GM10847 (cell line): ENCODE results near the gene LINGO1.

Experiments used
- POLR2A ChIP-seq: IDR thresholded peaks from 2 replicates; pipeline ENCODE4 v1.6.1; 2011; ENCODE audit not compliant: insufficient read length; ENCODE audit errors: extremely low read depth

Gene LINGO1

DNA sequence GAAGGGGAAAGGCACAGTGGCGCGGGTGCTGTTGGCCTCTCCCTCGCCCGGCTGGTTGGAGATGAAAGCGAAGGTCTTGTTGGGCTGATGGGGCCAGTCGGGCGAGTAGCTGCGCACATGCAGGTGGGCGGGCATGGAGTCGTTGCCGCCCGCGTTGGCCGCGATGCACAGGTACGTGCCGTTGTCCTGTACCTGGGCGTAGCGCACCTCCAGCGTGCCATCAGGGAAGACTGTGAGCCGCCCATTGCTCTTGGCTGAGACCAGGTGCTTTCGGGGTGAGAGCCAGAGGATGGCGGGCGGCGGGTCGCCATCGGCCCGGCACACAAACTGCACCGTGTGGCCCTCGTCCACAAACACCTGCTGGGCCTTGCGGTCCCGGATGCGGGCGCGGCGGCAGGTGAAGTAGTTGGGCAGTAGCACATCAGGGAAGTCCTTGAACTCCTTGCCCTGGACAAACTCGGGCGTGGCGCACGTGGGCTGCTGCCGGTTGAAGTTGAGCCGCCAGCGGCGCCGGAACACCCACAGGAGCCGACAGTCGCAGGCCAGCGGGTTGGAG lies 18.4 kb downstream of the LINGO1 start:
- TF ChIP-seq POLR2A = no peak

DNA sequence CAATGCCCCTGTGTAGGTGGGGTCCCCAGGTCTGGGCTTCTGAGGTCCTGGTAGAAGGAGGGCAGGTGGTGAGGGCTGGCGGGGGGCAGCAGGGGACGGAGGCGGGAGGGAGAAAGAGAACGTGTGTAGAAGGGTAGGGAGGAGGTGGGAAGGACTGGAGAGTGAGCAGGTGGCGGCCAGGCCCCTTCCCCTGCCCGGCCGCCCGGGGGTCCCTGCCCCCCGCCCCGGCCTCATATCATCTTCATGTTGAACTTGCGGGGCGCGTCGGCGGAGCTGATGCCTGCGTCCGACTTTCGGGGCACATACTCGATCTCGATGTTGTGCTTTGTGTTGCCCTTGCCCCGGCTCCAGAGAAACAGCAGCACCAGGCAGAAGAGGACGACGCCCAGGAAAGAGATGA lies 18.9 kb downstream of the LINGO1 start:
- no peak for TF ChIP-seq POLR2A

DNA sequence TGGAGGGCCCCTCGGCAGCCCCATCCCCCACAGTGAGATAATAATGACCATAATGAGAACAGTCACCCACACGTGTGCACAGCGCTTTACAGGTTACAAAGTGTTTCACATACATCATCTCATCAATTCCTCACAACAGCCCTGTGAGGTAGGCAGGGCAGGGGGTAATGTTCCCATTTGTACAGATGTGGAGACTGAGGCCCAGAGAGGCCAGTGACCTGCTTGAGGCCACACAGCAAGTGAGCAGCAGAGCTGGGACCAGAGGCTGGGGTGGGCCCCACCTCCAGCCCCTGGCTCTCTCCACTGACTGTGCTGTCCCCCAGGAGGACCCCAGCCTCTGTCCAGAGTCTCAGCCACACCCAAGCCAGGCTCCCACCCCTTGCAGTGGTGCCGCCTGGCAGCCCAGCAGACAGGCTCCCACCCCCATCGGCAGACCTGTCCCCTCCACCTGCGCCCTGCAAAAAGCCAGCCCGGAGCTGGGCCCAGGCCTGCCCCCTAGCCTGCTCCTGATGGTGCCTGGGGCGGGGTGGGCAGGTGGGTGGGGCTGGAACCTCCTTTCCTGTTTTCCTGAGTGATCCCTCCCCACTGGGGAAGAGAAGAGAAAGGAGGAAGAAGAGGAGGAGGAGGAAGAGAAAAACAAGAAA lies 19.6 kb downstream of the LINGO1 start:
- TF ChIP-seq POLR2A = no peak

DNA sequence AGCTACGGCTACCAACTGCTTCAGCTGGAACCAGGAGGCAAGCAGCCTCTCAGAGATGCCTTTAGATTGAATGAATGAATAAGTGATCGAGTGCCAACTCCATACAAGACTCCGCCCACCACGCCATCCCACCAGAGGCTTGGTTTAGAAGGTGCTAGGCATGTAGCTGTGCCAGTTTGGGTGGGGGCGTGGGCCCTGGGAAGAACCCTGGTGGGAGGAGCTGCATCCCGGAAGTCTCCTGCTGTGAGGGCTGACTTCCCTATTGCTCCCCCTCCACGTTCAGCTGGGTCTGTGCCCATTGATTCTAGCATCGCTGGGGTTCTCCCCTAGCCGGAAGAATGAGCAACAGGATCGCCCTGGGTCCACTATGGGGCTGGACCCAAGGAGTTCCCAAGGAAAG lies 20.9 kb downstream of the LINGO1 start:
- no peak for TF ChIP-seq POLR2A

DNA sequence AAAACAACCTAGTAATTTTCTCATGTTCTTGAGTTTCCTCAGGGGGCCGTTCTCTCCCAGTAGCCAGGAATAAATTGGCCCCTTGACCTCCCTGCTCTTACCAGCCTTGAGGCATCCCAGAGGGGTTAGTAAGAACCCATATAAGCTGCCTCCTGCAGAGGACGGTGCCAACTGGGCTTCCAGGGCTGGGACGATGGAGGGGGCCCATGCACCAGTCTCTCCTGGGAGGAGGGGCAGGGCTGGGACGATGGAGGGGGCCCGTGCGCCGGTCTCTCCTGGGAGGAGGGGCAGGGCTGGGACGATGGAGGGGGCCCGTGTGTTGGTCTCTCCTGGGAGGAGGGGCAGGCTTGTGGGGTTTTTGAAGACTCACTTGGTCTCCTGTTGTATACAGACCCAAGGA lies 22.0 kb downstream of the LINGO1 start:
- no peak for TF ChIP-seq POLR2A

DNA sequence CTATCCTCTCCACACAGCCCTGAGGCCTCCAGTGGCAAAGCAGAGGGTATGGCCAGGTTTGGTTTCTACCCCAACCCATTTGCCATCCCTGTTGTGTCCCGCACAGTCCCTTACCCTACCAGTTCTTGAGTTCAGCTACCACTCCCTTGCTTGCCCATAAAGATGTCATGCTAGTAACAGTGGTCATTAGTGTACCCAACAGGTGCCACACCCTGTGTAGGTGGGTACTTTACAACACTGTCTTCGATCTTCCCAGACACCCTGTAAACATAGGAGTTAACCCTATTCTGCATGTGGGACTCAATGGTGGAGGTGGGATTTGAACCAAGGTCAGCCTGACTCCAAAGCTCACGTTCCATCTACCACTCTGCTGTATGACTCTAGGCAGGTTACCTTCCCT lies 23.2 kb downstream of the LINGO1 start:
- TF ChIP-seq POLR2A = no peak

DNA sequence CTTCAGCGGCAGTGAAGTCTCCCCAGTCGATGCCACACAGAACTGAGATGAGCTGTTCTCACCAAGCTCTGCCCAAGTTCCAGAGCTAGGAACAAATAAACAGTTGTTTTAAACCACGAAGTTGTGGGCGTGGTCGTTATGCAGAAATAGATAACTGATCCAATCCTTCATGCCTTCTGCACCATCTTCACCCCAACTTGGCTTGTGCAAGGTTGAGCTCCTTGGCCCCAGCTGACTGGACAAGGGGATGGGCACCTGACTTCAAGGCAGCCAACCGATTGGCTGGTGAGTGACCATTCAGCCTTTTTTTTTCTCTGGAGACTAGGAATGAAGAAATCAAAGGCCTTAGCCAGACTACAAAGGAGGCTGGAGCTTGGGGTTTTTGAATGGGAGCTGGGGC lies 23.9 kb downstream of the LINGO1 start:
- no peak for TF ChIP-seq POLR2A

DNA sequence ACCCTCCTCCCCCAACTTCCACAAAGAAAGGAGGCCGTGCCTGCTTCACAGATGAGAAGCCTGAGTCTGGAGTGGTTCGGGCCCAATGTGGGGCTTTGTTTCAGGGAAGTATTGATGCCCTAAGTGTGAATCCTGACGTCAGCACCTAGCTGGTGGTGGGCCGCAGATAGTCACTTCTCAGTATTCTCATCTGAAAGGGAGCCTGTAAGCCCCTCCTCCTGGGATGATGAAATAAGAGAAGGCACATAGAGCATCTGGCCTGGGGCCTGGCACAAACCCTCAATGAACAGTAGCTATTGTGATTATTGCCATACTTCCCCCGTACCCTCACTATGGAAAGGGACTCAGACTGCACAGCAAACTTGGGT lies 24.8 kb downstream of the LINGO1 start:
- no peak for TF ChIP-seq POLR2A

DNA sequence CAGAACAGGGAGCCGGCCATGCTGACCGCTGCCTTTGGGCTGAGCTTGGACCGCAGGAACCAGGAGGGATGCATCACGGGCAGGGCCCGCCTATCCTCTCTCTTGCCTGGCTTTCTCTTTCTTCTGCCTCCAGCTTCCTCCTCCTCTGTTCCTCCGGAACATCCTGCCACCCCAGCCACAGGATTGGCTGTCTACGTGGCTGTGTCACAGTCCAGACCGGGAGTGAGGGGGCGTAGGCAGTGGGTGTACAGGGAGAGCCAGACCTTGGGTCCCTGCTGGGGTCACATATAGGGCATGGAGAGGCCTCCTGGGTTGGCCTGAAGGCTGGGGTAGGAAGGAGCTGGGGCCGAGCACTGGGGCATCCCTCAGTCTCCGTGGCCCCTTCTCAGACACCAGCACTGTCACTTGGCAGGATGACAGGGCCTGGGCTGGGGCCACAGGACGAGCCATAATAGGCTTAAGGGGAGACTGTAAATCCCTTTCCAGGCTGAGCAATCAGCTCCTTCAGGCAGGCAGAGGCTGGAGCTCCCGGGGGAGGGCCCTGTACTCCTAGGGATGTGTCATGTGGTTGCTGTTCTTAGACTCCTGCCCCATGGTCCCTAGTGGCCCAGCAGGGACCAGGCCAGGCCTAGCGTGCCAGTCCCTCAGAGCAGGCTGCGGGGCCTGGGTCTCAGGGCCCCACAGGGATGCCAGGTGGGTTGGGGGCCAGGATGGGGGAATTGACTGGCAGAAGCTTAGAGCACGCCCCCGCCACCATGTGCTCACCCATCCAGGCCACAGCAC lies 25.4 kb downstream of the LINGO1 start:
- TF ChIP-seq POLR2A = no peak

DNA sequence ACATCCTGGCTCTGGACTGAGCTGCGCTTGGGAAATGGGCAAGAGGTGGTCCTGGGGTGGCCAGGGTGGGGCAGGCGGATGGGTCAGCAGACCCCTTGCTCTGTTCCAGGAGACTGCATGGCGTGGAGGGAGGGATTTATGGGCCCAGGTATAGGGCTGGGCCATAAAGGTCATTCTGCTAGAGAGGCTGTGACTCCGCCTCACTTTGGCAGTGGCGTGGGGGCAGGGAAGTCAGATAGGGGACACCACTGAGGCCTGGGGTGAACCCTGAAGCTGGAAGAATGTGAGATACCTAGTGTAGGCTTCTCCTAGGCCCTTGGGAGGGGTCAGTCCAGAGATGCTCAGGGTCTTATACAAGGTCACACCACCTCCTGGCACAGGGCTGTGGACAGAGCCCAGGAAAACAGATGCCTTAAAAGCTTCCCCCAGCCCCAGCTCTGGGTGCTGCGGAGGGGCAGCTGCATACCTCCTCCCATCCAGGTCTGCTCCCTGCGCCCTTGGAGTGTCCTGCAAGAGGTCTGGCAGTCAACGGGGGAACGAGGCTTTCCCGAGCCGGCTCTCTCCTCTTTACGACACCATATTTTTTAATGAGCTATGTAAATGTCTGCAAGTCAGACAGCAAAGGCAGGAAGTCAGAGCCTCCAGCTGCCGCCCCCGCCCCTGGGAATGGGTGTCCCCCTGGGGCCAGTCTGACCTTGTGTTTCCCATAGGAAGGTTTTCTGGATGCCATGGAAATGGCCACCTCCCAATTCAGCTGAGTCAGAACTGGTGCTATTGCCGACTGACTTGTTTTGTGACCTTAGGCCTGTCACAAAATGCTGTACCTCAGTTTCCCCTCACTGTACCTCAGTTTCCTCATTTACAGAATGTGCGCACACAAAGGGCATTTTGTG lies 26.3 kb downstream of the LINGO1 start:
- TF ChIP-seq POLR2A = no peak

DNA sequence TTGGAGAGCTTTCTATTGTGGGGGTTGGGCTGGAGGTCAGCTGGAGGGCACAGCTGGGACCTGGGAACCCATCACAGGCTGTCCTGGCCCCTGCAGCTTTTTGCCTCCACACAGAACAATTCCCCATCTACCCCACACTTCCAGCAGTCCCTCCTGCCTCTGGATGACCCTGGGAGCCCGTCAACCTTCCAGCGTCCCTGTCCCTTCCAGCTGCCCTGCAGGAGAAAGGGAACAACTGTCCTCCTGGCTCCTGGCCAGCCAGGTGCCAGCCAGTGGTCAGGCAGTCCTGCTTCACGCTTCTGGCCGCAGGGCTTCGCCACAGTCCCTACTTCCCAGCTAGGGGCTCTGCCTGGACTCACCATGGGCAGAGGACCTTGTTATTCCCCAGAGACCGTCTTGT lies 27.2 kb downstream of the LINGO1 start:
- no peak for TF ChIP-seq POLR2A

DNA sequence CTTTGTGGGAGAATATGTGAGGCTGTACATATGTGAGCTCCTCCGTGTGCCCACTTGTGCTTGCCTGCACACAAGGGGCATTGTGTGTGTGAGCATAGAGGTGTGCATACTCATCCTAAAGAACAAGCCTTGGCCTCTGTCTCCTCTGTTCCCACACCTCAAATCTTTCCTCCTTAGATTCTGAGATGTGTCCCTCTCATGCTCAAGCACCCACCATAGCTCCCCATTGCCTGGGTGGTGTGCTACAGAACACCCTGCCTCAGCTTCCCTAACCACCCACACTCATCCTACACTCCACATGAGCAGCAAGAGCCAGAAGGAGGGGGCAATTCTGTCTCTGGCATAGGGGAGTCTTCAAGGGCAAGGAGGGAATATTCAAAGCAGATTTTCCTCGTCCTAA lies 27.7 kb downstream of the LINGO1 start:
- no peak for TF ChIP-seq POLR2A

DNA sequence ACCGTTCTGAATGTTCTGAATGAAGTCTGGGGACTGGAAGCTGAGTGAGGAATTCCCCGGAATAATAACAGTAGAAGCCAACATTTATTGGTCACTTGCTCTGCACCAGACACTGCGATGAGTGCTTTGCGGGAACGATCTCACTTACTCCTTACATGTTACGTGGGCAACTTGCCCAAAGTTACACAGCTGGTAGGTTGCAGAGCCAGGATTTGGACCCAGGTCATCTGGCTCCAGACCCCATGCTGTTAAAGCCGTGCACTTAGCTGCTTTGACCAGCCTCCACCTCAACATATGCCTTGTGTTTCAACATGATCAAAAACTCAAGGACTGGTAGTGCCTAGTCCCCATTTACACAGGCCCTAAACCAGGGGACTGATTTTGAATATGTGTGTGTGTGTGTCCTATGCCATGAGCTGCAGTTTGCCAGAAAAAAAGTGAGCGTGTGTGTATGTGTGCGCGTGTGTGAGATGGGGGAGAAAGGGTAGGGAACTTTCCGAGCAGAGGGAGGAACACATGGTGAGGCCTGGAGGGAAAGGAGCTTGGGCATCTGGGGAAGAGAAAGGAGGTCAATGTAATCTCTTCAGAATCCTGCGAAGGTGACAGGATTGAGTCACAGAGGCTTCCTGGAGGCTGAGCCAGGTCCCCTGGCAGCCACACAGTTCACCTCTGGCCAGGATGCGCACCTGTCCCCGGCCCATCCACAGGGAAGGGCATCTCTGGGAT lies 28.9 kb downstream of the LINGO1 start:
- TF ChIP-seq POLR2A = no peak

DNA sequence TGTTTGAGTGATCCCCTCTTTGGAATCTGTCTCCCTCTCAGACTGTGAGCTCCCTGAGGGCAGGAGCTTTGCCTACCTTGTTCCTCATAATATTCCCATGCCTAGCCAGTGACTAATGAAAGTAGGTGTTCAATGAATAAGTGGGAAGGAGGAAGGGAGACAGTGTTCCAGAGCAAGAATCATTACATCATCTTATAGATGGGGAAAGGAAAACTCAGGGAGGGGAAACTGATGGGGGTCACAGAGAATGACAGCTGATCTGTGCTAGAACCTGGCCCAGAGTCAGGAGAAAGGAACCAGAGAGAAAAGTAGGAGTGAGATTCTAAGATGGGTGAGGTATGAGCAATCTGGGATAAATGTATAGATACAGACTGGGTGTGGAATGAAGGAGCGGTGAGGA lies 29.9 kb downstream of the LINGO1 start:
- TF ChIP-seq POLR2A = no peak

DNA sequence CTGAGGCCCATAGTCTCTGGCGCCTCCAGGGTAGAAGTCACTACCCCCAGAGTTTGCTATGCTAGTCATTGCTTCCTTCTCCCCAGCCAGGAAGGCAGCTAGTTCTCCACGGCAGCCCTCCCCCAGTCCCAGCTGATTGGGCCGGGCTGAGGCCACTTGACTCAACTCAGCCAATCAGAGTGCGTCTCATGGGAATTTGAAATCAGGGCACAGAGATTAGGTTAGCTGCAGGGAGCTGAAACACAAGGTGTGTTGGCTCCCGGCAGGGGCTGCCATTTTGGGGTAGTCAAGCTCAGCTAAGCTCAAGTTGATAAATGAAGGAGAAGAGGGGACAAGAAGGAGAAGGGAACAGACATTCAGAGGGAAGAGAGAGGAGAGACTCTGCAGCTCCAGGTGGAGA lies 32.8 kb downstream of the LINGO1 start:
- TF ChIP-seq POLR2A = no peak

DNA sequence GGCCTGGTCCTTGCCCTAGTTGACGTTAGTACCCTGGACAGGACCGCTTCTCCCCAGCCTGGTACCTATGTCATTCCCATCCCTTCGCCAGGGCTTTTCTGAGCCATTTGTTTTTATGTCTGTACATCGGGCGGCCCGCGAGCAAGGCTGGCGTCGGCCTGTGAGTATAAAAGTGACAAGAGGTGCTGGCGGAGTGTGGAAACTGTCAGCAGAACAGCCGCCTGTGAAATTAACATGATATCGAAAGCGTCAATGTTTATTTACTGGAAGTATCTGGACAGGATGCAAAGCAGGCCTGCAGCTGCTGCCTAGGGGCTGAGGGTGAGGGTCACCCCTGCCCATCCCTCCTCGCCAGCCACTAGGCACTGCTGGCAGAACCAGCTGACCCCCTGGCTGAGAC lies 33.4 kb downstream of the LINGO1 start:
- TF ChIP-seq POLR2A = no peak

DNA sequence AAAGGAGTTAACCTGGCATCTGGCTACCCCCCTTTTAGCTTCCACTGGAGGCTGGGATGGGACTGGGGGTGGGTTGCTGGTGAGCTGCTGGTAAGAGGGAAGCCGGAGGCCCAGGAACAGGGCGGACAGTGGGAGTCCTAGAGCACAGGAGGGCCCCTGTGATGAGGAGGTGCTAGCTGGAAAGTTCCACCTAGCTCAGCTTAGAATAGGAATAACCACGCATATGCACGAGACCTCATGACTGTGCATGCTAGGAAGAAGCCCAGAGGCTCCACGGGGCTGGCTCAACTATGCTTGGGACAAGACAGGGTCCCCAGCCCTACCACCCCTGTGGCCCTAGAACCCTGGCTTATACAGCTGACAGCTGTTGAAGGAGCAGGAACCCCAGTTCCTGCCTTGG lies 34.1 kb downstream of the LINGO1 start:
- TF ChIP-seq POLR2A = no peak
